ENCODE results near the gene RPS6KA6. TPM values are rescaled to one million over a fixed set of nuclear protein-coding genes. Genes with fewer than 3 reads are reported as not detected.

The RPS6KA6 gene
- total and polyA plus RNA-seq, 2 experiments from 2014 or later, result 3.6 to 14.0 TPM

- no peak for TF ChIP-seq ZNF462 (CRISPR knock-in tag; IDR thresholded peaks at IDR 0.05)
Observed at GRCh38 chrX:84182516-84182915, 5.5 kb downstream of the RPS6KA6 start (continued).

- Histone ChIP-seq H3K27ac (ENCODE audit: low read depth) (no peak overlapping the region), H4K20me1 (replicated peaks; ENCODE audit: insufficient read depth) (no peaks in the 10 kb centered on the region), H3K4me1 (ENCODE audit: insufficient read depth) (peaks cover 8% of the 10 kb centered on the region; the same call in 1 of the 2 replicates), H3K36me3 (ENCODE audit: insufficient read depth) (no peaks in the 10 kb centered on the region), H3K4me3 (no peak overlapping the region), H3K27me3 (ENCODE audit: insufficient read depth) (no peaks in the 10 kb centered on the region), H3K4me2 (peak overlapping the region; percentile 9; the same call in 1 of the 2 replicates), H2AFZ (no peak overlapping the region), H3K9me2 (ENCODE audit: insufficient read depth) (no peaks in the 10 kb centered on the region), H3K79me2 (replicated peaks; ENCODE audit: insufficient read depth) (peaks cover 22% of the 10 kb centered on the region), H3F3A (replicated peaks; ENCODE audit: low read depth) (no peaks in the 10 kb centered on the region)
- ATAC-seq (no peak), DNase-seq (ENCODE audit: low spot score) (no peak)
- Mint-ChIP-seq H3K27ac (no peak overlapping the region), H3K4me1 (0 out of 3 replicates have a peak, but pooled peaks cover 2% of the 10 kb centered on the region), H3K9me3 (no peaks in the 10 kb centered on the region), H3K27me3 (ENCODE audit: insufficient read depth, low read depth, poor library complexity) (peaks cover under 1% of the 10 kb centered on the region), H3K4me3 (no peak overlapping the region), H3K36me3 (ENCODE audit: low read depth) (no peaks in the 10 kb centered on the region)
- TF ChIP-seq STAT1 (IDR thresholded peaks at IDR 0.05; ENCODE audit: unreplicated experiment) (no peak), EZH2phosphoT487 (IDR thresholded peaks at IDR 0.05; ENCODE audit: unreplicated experiment) (no peak), REST (IDR thresholded peaks at IDR 0.05; ENCODE audit: unreplicated experiment) (no peak), CREB1 (CRISPR knock-in tag; IDR thresholded peaks at IDR 0.05; ENCODE audit: low read depth) (no peak), CTCF (conservative IDR thresholded peaks at IDR 0.05; ENCODE audit: low read depth in 2 of 2) (no peak), ZNF331 (CRISPR knock-in tag; IDR thresholded peaks at IDR 0.05; ENCODE audit: low read depth) (no peak), EZH2 (IDR thresholded peaks at IDR 0.05; ENCODE audit: low read depth, unreplicated experiment) (no peak)
Observed at GRCh38 chrX:84175958-84176357, 12.0 kb downstream of the RPS6KA6 start.
